Lower lobe of right lung (tissue), 2 donors: Measurements from ENCODE around the gene ALLC. TPM values are rescaled to one million over a fixed set of nuclear protein-coding genes. Genes with fewer than 3 reads are reported as not detected.

Source experiments
- ATAC-seq, 2 donors: fragments of 200-7000 bp; cut with Tn5 transposase; one replicate each; pipeline ENCODE4 v1.9.1; 2020 to 2022; ENCODE audit warnings: mild to moderate bottlenecking in 2 of 2, moderate library complexity in 2 of 2
- DNase-seq: peaks from one replicate; pipeline ENCODE4 v3.0.0-alpha.2; 2020
- H3K27ac ChIP-seq: fragments of 200-600 bp; one replicate; pipeline ENCODE4 v1.8.0; 2022
- H3K27me3 ChIP-seq: fragments of 200-600 bp; one replicate; pipeline ENCODE4 v1.8.0; 2022; ENCODE audit warnings: low read depth
- H3K36me3 ChIP-seq: fragments of 200-600 bp; one replicate; pipeline ENCODE4 v1.8.0; 2022; ENCODE audit warnings: mild to moderate bottlenecking
- H3K4me1 ChIP-seq: fragments of 200-600 bp; one replicate; pipeline ENCODE4 v1.8.0; 2022
- H3K4me3 ChIP-seq: fragments of 200-600 bp; one replicate; pipeline ENCODE4 v1.8.0; 2022; ENCODE audit warnings: mild to moderate bottlenecking
- H3K9me3 ChIP-seq: fragments of 200-600 bp; one replicate; pipeline ENCODE4 v1.8.0; 2022
- intact Hi-C: fragments of 100-400 bp; cut with DNase I; formaldehyde crosslinking; loops from one replicate; pipeline ENCODE4 v1.11.0; 2022
- total RNA-seq: library from RNA; stranded (reverse); fragmentation: NEBNext Ultra II Directional; extraction: Animal tissue kit (Norgen Biotek cat#: 25700); gene quantifications from one replicate; pipeline ENCODE4 v1.2.1, GENCODE V29; 2021
- TF ChIP-seq, protein P1 (sequence below): fragments of 200-600 bp; IDR thresholded peaks from one replicate; pipeline ENCODE4 v1.8.0; 2022; ENCODE audit warnings: antibody characterized with exemption, mild to moderate bottlenecking
- donor health status: DM: no; HTN: yes; CAD: no; lungs with severe emphysema.

Gene ALLC
- total RNA-seq, 1 donor from 2014 or later: not detected

DNA sequence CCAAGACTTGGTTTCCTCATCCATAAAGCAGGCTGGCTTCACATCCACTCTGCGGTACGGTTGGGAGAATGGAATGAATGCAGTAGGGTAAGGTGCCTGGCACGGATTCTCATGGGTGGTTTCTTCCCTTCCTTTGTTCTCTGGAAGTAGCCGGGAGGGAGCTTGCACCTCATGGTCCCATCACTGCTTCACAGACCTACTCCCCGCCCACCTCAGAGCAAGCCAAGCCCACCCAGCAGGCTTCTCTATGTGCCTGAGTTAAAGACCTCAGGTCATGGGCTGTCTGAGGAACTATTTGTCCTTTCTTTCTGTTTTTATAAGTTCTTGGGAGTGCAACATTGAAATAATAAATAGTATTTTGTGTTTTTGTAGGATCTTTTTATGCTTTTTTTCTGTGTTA, 48.9 kb downstream of the ALLC start:
- H3K27me3 ChIP-seq: peaks cover 34% of the 10 kb centered on the region
- no peak overlapping the region for H3K27ac ChIP-seq
- H3K4me1 ChIP-seq: no peaks in the 10 kb centered on the region
- H3K4me3 ChIP-seq: no peak overlapping the region
- TF ChIP-seq, protein P1, sequence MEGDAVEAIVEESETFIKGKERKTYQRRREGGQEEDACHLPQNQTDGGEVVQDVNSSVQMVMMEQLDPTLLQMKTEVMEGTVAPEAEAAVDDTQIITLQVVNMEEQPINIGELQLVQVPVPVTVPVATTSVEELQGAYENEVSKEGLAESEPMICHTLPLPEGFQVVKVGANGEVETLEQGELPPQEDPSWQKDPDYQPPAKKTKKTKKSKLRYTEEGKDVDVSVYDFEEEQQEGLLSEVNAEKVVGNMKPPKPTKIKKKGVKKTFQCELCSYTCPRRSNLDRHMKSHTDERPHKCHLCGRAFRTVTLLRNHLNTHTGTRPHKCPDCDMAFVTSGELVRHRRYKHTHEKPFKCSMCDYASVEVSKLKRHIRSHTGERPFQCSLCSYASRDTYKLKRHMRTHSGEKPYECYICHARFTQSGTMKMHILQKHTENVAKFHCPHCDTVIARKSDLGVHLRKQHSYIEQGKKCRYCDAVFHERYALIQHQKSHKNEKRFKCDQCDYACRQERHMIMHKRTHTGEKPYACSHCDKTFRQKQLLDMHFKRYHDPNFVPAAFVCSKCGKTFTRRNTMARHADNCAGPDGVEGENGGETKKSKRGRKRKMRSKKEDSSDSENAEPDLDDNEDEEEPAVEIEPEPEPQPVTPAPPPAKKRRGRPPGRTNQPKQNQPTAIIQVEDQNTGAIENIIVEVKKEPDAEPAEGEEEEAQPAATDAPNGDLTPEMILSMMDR: no peak
- H3K9me3 ChIP-seq: no peaks in the 10 kb centered on the region
- no peak for ATAC-seq
- DNase-seq: no peak
- no peaks in the 10 kb centered on the region for H3K36me3 ChIP-seq
- intact Hi-C loops: no loop called here

DNA sequence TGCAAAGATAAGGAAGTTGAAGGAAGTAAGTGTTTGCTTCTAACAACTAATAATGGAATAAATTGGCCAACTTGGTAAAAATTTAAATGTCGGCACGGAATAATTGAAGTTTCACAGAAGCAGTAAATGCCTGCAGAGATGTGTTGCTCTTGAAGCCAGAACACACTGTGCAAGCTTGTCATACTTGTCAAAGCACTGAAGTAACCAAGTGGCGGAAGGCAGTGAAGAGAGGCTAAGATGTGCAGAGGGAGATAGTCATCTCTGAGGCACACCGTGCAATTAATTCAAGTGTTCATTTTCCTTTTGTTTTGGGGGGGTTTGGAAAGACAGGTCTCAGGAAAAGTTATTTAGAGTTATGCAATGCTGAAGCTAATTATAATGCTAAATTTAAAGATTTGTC, 50.6 kb downstream of the ALLC start:
- no peak overlapping the region for H3K27ac ChIP-seq
- H3K27me3 ChIP-seq: peaks cover 19% of the 10 kb centered on the region
- no peaks in the 10 kb centered on the region for H3K4me1 ChIP-seq
- no peaks in the 10 kb centered on the region for H3K9me3 ChIP-seq
- ATAC-seq (no peak), DNase-seq (no peak)
- H3K4me3 ChIP-seq: no peak overlapping the region
- no peaks in the 10 kb centered on the region for H3K36me3 ChIP-seq
- TF ChIP-seq, protein P1: no peak
- intact Hi-C loops: no loop called here

DNA sequence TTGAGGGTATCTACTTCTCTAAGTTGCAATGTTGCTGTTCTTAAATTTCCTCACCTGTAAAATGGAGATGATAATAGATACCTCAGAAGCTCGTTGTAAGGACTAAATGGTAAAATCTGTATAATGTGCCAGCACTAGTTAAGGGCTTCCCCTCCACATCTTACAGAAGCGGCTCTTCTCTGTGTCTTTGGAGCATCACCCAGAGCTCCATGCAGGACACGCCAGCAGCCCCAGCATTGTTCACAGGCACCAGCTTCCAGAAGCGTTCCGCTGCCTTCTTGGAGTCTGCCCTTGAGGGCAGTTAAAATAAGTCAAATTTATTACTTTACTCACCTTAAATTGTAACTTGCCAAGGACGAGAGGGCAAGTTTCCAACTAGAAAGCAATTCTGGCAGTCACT, 51.2 kb downstream of the ALLC start:
- Histone ChIP-seq H3K4me1 (no peaks in the 10 kb centered on the region), H3K36me3 (no peaks in the 10 kb centered on the region), H3K27ac (no peak overlapping the region), H3K27me3 (peaks cover 14% of the 10 kb centered on the region), H3K4me3 (no peak overlapping the region), H3K9me3 (no peaks in the 10 kb centered on the region)
- intact Hi-C loops: no loop called here
- DNase-seq (no peak), ATAC-seq (no peak)
- TF ChIP-seq, protein P1: no peak

DNA sequence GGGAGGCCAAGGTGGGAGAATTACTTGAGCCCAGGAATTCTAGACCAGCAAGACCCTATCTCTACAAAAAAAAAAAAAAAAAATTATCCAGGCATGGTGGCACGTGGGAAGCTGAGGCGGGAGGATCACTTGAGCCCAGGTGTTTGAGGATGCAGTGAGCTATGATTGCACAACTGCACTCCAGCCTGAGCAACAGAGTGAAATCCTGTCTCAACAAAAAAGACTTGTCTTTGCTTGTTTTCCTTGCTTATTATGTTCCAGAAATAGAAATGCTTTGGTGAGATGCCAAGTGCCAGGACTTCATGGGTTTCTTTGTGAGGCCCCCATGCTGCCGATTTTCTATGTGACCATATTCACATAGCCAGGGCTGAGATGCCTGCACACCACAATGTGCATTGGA, 54.4 kb downstream of the ALLC start:
- H3K36me3 ChIP-seq: no peaks in the 10 kb centered on the region
- H3K27ac ChIP-seq: no peak overlapping the region
- DNase-seq: no peak
- ATAC-seq: no peak
- no peaks in the 10 kb centered on the region for H3K9me3 ChIP-seq
- H3K27me3 ChIP-seq: no peaks in the 10 kb centered on the region
- intact Hi-C loops: no loop called here
- no peaks in the 10 kb centered on the region for H3K4me1 ChIP-seq
- TF ChIP-seq, protein P1: no peak
- H3K4me3 ChIP-seq: no peak overlapping the region

DNA sequence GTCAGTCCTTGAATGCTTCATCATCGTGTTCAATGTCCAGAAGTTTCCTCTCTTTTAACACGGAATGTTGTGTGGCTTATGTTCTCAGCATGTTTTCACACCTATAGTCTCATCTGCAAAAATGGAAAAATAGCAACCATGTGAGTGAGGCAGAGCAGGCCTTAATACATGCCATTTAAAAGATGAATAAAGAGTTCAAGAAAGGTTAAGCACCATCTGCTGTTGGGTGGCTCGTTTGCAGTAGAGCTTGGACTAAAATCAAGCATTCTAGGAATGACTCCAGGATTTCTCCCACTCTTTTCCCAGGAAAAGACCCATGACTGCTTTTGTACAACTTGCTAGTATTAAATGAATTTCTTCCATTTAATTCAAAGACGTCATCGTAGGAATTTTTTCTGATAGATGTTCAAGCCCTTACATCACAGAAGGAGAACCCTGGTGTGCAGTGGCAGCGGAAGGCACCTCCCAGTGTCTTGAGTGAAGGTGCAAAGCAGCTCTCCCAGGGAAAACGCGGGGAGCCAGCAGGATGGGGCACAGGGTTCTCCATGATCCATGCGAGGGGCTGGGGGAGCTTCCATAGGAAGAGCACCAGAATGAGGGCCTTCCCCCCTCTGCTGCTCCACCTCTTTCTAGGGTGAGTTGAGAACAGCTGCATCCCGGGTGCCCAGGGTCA, 55.0 kb downstream of the ALLC start:
- intact Hi-C loops: no loop called here
- Histone ChIP-seq H3K27ac (no peak overlapping the region), H3K4me3 (no peak overlapping the region), H3K4me1 (no peaks in the 10 kb centered on the region), H3K36me3 (no peaks in the 10 kb centered on the region), H3K27me3 (no peaks in the 10 kb centered on the region), H3K9me3 (no peaks in the 10 kb centered on the region)
- DNase-seq (no peak), ATAC-seq (peak in 1 of 2 donors; percentile 48)
- TF ChIP-seq, protein P1: no peak
